ENCODE results near the gene DNAJC5G.

- no peak for TF ChIP-seq CTCF (tag by site-specific recombination; IDR thresholded peaks at IDR 0.05)
- TF ChIP-seq PRDM6 (tag by site-specific recombination; IDR thresholded peaks at IDR 0.05): no peak
- no peak for TF ChIP-seq ZNF184 (tag by site-specific recombination; IDR thresholded peaks at IDR 0.05)
- TF ChIP-seq ZNF114 (tag by site-specific recombination; IDR thresholded peaks at IDR 0.05): no peak
- no peak for TF ChIP-seq ZNF776 (tag by site-specific recombination; IDR thresholded peaks at IDR 0.05; ENCODE audit: borderline replicate concordance)
Observed at GRCh38 chr2:27271631-27272340, 3.4 kb upstream of the DNAJC5G start.

Data from HEK293 (cell line).